HK-2 (cell line): ENCODE data around the gene KLF3.

Experiments used
- DNase-seq: peaks from one replicate; pipeline ENCODE4 v3.0.0-alpha.2; 2018; ENCODE audit not compliant: unreplicated experiment

KLF3 gene

DNA sequence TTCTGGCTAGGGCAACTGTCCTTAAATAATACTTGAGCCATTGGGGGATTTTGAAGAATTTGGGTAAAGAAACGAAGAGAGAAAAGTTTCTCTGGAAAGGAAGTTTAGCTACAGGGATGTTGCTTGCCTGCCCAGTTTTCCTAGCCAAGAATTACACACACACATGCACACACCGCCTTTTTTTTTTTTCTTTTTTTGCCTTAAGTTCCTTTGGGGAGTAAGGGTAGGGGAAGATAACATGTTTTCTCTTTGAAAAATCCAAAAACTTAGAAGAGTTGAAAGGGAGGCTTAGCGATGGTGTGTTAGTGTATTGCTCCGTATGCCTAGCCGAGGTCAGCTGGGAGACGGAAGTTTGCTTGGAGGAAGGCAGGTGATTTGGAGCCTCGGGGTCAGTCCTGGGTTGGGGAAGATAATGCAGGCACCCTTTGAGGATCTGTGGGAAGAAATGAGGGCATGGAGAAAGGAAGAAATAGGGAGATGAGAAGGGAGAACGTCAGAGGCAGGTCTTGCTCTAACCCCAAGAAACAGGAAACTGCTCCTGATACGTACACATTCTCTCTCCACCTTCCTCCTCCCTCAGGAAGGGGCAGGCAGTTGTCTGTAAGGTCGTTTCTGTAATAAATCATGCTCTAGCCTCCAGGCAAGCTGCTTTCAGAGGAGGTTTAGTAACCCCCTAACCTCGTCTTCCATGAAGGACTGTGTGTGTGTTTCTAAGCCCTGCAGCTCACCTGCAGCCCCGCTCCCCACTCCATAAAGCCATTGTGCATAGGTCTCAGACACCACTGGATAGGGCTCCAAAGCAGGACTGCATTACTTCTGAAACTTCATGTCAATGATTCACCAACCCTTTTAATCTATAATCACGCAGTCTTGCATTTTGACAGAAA lies 10.5 kb downstream of the KLF3 start:
- DNase-seq = peak; percentile 48

GRCh38 chr4:38675146-38676121 lies 11.4 kb downstream of the KLF3 start:
- peak; percentile 82 for DNase-seq

DNA sequence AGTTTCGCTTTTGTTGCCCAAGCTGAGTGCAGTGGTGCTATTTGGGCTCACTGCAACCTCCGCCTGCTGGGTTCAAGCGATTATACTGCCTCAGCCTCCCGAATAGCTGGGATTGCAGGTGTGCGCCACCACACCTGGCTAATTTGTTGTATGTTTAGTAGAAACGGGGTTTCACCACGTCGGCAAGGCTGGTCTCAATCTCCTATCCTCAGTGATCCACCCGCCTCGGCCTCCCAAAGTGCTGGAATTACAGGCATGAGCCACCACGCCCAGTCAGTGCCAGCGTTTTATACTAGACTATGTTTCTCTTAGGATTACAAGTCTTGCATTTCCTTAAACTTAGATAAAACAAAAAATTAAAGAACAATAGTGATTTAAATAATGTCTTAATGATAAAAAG lies 13.0 kb downstream of the KLF3 start:
- DNase-seq = no peak

DNA sequence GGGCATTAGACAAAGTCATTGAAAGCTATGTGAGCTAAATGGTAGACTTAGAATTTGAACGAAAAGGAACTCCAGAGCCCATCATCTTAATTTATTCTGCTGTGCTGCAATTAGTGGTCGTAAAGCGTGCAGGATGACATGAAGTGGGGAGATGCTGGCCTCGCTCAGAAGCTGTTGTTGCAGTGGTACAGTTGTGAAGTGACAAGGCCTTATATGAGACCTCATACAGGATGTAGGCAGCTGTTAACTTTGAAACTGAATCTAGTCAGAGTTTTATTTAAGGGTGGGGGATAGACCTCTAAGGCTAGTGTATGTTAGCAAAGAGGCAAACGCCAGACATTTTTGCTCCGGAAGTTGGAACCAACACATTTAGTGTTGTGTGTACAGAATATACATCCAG lies 13.4 kb downstream of the KLF3 start:
- no peak for DNase-seq

DNA sequence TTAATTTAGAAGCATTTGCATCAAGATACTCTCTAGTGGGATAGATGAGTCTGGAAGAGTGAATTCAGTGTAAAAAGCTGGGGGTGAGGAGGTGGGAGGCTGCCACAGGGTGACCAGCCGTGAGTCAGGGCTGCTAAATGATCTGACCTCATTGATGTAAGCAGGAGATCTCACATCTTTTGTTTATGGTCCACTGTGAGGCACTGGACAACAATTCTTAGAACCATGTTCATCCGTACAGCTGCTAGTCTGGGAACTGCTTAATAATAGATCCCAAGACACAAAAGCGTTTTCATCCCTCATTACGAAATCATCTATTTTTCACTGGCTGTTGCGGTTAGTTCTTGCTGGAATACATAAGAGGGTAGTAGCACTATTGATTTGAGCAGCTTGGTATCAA lies 14.1 kb downstream of the KLF3 start:
- no peak for DNase-seq

- DNase-seq = no peak
Measured at GRCh38 chr4:38679921-38680320, 15.9 kb downstream of the KLF3 start.

DNA sequence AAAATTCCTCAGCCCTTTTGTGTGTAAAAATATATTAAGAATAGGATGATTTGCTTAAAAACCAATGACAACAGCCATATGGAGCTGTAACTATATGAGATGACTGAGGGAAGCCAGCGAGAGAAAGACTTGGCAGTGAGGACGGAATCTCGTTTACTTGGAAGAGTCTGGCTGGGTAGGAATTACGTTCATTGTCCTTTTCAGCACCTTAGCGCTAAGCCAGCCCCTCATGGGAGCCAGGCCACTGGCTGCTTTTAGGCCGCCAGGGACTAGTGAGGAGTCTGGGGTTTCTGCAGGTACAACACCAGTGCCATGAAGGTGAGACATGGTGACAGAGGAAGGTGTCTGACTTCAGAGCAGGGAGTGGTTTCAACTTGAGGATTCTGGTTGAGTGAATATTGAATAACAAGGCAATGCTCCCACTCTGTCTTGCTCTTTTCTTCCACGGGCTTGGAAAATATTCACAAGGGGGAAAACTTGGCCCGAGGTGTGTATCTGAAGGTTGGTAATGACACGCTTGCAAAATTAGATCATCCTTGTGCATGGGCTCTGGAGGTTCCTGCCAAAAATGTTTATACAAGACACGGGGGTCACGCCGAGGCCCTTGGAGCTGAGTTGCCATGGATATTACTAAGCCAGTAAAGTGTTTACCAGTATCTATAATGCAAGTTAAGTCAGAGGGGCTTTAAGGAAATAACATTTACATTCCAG lies 17.4 kb downstream of the KLF3 start:
- DNase-seq = no peak

- no peak for DNase-seq
Measured at GRCh38 chr4:38682336-38682735, 18.3 kb downstream of the KLF3 start.

- DNase-seq = no peak
Measured at GRCh38 chr4:38683276-38683675, 19.3 kb downstream of the KLF3 start.

- DNase-seq = no peak
Measured at GRCh38 chr4:38684271-38684670, 20.3 kb downstream of the KLF3 start.

DNA sequence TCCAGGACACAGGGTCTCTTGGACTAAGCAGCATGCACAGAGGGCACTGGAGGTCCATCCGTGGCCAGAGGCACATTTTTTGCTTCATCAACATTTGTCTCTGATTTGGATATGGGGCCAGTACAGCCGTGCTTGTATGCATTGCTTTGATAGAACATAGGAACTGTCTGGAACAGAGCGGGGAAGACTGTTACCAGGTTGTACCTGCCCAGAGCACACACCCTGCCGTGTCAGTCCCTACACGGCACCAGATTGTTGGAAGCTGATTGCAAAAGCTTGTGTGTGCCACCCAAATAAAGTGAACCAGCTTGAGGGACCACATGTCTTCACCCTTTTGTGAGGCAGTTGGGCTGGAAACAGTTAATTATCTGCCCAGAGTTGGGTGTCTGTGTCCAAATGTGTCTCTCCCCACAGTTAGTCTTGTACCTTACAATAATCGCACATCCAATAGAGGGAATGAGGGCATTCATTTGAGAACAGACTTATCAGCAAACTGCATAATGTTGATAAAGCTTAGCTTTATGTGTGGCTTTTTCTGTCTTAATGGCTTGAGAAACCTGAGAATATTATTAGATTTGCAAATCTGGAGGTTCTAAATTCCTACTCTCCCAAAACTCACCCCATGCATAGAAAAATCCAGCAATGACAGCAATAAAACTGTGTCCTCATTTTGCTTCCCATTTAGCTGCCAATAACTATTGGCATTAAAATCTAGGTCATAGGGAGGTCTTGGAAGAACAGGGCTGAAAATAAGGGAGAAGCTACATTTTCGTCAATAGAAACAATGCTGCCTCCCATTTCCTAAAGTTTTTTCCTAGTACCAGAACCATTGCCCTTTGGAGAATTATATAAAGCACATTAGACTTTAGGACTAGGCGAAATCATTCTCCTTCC lies 21.2 kb downstream of the KLF3 start:
- DNase-seq = no peak

DNA sequence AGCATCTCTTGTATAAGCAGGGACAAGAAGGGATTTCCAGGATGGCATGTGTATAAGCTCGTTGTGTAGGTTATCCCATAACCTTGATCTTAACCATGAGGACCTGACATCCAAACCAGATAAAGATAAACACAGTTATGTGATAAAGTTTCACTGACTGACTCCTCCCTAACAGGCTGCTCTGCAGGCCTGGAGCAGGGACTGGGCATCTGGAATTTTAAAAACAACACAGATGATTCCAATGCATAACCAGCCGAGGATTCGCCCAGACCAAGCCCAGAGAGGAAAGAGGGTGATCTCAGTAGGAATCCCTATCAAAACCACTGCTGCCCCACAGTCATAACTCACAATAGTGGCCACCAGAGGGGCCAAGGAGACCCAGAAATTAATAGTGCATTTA lies 22.7 kb downstream of the KLF3 start:
- DNase-seq = no peak

DNA sequence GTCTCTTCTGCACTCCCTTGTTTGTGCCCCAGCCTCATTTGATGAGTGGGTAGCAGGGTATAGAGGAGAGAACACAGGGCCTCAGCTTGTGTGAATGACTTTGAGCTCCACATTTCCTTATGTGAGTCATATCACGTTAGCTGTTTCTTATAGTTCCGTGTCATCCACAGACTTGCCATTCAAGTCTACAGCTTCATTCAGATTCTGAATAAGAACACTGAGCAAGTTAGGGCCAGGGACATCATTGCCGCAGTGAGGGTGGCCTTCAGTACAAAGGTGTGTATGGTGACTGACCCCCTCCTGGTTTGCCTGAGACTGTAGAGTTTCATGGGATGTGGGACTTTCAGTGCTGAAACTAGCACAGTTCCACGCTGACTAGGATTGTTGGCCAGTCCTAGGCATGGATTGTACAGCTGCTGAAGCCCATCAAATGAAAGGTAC lies 23.6 kb downstream of the KLF3 start:
- DNase-seq = no peak

- no peak for DNase-seq
Measured at GRCh38 chr4:38688676-38689355, 24.8 kb downstream of the KLF3 start.

DNA sequence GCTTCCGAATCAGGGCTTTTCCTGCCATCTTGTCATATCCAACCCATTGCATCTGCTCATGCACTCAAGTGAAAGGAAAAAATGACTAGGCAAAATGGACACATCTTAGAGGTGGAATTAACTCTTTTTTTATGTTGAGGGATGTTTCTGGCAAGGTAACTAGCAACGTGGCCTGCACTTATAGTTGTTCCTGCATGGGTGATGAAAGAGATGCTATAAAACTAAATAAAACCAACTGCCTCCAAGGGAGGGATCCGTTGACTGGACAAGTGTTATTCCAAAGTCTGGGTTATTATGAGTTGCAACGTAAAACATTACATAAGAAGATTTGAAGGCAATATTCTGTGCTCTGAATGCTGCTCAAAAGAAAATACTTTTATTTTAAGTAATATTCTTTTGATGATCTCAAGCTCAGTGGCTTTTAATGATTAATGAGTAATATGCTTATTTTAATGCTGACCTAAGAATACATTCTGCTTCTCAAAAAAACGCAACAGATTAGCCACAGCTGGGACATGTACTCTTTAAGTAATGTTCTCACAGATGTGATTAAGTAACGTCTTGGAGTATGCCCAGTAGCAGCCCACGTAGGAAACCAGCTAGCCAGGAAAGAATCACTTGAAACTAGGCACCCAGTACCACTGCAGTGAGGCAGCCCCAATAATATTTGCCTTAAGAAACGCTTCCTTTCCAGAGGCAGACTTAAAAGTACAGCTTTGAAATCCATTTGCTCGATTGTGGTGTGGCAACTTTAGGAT lies 27.4 kb downstream of the KLF3 start:
- DNase-seq = no peak

DNA sequence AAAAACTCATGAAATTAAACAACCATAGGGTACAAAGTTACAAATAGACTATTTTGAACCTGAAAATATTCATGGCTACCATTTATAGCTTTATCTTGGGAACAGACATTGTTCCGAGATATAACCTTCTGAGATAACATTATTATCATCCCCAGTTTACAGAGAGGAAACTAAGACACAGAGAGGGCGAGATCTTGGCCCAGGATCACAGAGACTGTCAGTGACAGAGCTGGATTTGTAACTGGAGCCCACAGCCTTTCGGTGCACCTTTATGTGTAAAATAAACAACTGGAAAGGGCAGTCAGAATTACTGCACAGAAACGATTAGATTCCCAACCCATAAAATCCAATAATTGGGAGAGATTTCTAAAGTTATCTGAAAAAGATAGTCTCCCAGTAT lies 28.4 kb downstream of the KLF3 start:
- no peak for DNase-seq

- no peak for DNase-seq
Measured at GRCh38 chr4:38693569-38693968, 29.6 kb downstream of the KLF3 start.

DNA sequence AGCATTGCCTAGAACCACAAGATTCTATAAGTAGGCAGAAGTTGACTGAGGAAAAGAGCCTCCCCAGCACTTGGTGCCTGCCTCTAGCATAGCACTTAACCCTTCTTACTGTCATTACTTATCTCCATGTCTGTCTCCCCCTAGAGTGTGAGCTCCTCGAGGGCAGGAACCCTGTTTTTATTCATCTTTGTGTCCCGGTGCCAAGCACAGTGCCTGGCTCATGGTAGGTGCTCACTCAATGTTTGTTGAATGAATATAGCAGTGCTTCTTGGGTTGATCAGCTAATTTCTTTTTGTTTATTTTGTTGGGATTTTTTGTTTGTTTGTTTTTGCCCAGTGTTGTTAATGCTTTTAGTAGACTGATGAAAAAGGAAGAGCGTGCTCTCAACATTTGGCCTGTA lies 30.3 kb downstream of the KLF3 start:
- no peak for DNase-seq

GRCh38 chr4:38695809-38696208 lies 31.8 kb downstream of the KLF3 start:
- DNase-seq = no peak

- no peak for DNase-seq
Measured at GRCh38 chr4:38696697-38697096, 32.7 kb downstream of the KLF3 start.
